HG03442 (cell line): ENCODE data around the gene HCCS.
"Not testable (repeated sequence)": the region's sequence is repeated elsewhere in the genome, so short reads cannot be mapped to it uniquely, and the experiment has no call there.

Source experiments
- ATAC-seq: cut with Tn5 transposase; IDR thresholded peaks from one replicate; pipeline ENCODE4 v1.9.1; 2021; ENCODE audit warnings: mild to moderate bottlenecking, moderate library complexity; ENCODE audit not compliant: unreplicated experiment

HCCS gene

DNA sequence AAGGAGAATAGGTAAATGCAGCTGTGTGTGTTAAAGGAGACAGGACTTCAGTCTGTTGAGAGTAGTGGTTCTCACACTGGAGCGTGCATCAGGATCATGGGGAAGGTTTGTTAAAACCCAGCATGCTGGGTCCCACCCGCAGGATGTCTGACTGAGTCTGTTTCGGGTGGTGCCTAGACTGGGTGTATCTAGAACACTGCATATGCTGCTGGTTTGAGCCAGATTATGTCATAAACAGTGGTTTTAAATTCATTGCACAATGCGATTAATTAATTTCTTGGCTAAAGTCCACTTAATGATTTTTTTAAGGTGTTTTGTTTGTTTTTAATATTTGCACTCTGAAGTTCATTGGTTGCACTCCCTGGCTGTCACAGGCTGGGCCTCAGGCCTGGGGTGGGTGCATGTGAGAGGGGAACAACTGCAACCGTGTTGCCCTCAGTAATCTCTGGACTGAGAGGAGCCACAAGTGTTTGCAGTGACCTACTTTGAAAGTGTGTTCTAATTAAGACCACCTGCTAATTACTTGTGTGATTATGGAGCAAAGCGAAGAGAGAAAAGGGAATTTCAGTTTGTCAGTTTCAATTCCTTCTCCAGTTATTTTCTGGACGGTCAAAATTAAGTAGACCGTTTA is 8.3 kb downstream of the HCCS start:
- ATAC-seq: no peak

GRCh38 chrX:11123087-11123486 is 12.0 kb downstream of the HCCS start:
- not testable (repeated sequence) for ATAC-seq

GRCh38 chrX:11124112-11124511 is 13.0 kb downstream of the HCCS start:
- ATAC-seq: no peak

GRCh38 chrX:11125060-11125459 is 13.9 kb downstream of the HCCS start:
- ATAC-seq: no peak

DNA sequence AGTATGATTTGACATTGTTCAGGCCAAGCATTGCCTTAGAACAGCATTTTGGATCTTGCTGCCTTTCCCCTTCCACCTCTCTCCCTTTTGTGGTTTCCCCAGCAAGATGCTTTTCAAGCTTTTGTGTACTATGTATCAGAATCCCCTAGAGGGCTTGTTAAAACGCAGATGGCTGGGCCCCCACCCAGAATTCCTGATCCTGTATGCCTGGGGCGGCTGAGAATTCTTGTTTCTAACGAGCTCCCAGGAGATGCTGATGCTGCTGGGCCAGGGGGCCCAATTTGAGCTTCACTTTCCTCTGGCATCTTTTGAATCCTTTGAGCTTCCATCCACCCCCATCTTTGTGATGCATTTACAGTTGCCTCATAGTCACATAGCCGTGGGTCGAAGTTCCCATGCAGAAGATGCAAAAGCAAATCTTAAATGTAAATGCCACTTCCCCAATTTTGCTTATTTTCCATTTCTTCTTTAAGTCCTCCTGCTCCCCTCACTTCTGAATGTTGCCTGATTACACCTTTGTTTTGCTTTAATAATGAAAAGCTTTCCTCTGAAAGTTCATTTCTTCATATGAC is 18.5 kb downstream of the HCCS start:
- no peak for ATAC-seq

DNA sequence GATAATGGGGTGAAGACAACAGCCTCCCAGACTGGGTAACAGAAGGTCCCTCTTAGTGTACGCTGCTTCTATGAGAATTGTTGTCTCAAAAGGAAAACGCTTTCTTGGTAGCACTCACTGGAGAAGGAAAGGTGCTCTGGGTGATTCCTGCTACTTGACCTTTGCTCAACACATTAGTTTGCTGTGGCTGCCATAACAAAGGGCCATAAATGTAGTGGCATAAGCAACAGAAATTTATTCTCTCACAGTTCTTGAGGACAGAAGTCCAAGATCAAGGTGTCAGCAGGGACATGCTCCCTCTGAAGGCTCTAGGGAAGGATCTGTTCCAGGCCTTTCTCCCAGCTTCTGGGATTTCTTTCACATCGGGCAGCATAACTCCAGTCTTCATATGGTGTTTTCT is 19.0 kb downstream of the HCCS start:
- ATAC-seq: no peak

DNA sequence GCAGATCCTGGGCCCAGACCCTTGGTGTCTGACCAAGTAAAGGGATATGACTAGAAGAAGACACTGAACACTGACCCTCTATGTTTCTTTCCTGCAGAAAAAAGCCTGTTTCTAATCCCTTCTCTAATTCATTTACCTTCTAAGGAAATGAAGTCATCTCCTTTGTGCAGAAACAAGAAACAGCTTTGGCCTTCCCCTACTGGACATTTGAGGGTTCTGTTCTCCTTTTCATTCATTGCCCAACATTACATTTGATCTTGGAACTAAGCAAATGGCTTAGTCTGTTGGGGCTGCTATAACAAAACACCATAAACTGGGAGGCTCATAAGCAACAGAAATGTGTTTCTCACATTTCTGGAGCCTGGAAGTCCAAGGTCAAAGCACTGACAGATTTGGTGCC is 20.0 kb downstream of the HCCS start:
- no peak for ATAC-seq

DNA sequence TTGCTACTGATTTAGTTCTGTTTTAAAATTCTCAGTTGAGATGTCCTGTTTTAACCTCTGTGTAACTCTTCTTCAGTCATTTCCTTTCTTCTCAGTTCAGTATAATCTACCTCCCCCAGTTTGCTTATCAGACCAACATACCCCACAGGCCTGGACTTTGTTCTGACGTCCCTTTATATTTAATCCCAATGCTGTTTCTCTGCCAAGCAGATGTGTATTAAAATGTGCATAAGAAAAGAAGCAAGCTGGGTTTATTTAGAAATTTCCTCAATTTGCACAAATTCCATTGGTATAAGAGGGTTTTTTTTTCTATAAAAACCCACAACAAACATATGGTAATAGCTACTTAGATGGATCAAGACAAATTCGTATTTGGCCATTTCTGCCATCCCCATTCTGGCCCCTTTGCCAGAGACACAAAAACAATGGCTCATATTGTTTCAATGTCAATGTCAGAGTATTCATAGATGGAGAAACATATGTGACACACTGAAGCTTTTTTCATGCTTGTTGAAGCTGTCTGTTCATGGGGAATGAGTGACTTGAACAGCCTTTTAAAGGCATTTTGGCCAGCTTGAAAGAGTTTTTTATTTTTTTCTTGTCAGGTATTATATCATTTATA is 24.5 kb downstream of the HCCS start:
- ATAC-seq: no peak

DNA sequence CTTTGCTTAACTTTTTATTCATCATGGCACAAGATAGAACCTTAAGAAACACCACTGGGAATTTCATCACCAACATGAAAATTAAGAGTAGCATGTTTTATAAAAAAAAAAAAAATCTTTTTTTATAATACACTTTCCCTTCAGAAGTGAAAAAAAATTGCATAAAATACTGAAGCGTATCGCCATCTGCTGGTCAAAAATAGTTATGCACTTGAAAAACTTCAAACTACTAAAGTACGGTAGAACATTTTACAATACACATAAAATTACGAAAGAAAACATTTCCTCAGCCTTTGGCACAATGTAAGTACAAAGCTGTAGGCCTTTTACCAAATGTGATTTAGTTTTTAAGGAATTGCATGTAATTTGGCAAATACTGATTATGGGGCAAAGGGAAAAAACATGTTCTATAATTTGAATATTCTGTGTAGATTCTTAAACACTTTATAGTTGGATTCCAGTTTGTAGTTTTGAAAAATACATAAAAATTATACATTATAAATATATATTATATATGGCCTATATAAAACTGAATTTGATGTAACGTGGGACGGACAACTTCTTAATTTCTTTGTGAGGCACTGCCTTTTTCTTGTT is 26.5 kb downstream of the HCCS start:
- ATAC-seq: no peak

- ATAC-seq: no peak
These were observed 27.6 kb downstream of the HCCS start for GRCh38 chrX:11138498-11139390.

DNA sequence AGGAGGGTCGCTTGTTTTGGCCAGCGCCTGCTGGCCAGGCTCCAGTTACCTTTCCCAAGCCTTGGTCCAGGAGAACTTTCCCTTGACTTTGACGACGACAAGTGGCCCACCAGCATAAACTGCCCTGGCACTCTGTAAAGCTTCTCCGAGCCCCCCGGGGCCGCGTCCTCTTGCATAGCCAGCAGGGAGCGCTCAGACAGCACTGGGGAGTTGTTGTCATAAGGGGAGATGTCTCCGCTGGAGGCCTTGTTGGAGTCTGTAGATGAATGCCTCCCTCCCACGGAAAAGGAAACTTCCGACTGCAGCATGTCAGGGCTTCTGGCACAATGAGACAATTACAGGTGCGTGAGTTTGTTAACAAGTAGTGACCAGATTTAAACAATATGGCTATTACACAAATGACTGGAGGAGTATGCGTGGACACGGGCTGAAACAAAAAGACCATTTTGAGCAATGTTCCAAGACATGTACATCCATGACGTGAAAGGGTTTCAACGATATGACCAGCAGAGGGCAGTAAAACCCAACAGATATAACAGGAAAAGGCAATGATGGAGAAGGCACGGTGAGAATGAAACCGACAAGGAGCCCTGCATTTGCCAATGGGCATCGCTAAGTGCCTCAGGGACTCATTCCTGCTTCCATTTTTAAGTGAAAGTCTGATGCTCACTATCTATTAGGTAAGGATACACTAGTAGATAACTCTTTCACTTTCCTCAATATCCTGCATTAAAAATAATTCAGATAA is 33.0 kb downstream of the HCCS start:
- peak; percentile 75 for ATAC-seq

DNA sequence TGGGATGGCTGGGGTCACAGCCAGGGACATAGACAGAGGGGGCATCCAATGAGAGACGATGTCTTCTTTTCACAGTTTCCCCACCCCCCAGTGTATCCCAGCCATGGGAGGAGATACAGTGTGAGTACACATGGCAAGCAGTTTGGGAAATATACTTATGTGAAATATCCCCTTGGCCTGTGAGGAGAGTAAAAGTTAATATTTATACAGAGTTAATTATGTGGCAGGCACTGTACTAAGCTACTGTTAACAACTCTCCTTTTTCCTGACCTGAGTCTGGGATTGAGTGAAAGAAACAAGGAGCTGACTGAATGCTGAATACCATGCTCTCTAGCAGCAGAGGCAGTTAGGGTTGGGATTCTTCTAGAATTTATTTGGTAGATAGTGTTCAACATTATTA is 35.3 kb downstream of the HCCS start:
- no peak for ATAC-seq

- no peak for ATAC-seq
These were observed 37.3 kb downstream of the HCCS start for GRCh38 chrX:11148401-11148800.

DNA sequence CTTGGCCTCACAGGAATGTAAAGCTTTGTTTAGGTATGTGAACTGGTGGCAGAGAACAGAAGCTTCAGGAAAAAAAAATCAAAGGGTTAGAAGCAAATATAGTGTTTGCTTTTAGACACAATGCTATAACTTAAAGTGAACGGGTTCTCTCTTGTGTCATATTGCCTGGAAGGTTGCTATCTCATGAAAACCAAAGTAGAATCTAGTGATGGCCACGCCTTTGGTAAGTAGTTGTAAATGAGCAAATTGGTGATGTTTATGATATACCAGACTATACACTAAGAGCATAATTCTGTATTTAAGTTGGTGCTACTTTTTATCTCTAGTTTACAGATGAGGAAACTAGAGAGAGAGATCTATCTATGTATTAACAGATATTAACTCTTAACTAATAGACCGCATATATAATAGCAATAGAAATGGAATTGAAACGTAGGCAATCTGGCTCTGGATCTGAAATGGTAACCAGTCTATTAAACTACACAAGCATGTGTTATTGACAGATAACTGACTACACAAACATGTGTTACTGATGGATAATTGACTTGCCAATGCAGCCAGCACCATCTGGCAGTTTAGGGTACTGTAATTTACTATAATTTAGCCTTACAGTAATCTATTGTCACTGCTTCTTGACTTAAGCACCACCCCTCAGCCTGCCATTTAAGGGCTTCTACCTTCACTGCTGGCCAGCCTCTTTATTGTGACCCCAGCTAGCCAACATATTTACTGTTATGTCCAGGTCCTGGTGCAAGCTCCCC is 40.8 kb downstream of the HCCS start:
- ATAC-seq: no peak

GRCh38 chrX:11159149-11159548 is 48.0 kb downstream of the HCCS start:
- no peak for ATAC-seq

- no peak for ATAC-seq
These were observed 53.3 kb downstream of the HCCS start for GRCh38 chrX:11164433-11164832.

DNA sequence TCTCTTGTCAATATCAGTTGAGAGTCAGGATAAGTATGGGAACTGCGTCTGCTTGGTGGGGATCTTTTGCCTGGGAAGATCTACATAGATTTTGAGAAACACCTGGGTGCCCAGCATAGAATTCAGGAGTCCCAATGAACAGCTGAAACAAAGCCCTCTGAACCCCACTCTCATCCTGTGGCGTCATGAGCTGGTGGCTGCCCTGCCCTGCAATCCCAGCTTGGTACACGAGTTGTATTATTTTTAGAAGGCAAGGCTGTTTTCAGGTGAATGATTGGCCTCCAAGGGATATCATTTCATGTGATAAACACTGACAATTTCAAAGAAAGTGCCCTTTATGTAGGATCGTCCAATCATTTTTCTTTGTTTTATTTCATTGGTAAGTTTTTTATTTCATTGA is 60.8 kb downstream of the HCCS start:
- no peak for ATAC-seq

DNA sequence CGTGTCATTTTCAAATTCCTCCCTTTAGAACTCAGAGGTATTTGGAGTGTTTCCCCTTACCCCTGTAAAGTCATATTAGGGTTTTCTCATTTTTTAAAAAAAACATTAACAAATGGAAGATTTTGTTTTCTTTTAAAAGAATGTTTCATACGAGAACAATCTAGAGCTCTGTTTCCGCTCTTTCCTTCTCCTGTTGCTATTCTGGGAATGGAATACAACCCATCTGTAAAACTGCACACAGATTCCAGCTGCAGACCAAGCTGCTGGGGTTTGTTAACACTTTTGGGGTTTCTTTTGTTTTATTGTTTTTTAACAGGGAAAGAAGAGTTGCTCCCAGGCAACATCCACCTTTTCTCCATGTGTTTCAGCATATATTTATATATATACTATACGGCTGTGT is 61.3 kb downstream of the HCCS start:
- ATAC-seq: no peak
